RWPE1 (cell line): ENCODE measurements around the gene ATG101.

Source experiments
- CTCF ChIA-PET: fragments of 350-600 bp; sonication (Branson Sonifier 250); formaldehyde crosslinking; extraction: SDS; loops from one replicate; lab custom pipeline; 2021; lab: Yijun Ruan, JAX
- POLR2A ChIA-PET: fragments of 400-600 bp; formaldehyde crosslinking; extraction: SDS; loops from one replicate; lab custom pipeline; 2020; ENCODE audit warnings: antibody characterized with exemption; ENCODE audit not compliant: low non-redundant PET; lab: Yijun Ruan, JAX
- DNase-seq: peaks from one replicate; pipeline ENCODE4 v3.0.0; 2012; ENCODE audit warnings: low spot score
- H3K27ac ChIP-seq: fragments of 450-650 bp; 2 replicates; pipeline ENCODE4 v1.5.1; 2017
- CTCF ChIP-seq: fragments of 450-650 bp; conservative IDR thresholded peaks from 2 replicates; pipeline ENCODE4 v1.5.1; 2017; ENCODE audit warnings: low read depth, mild to moderate bottlenecking

Gene ATG101

GRCh38 chr12:52062167-52063081 is 7.4 kb upstream of the ATG101 start:
- no peak for DNase-seq
- no peak for TF ChIP-seq CTCF
- H3K27ac ChIP-seq: no peak overlapping the region
- CTCF ChIA-PET: interaction anchor here (1.5 kb wide), 1 partner anchor 37 kb away, joined by 8 read pairs; no protein-coding TSS in a partner anchor
- POLR2A ChIA-PET: no interaction called here

DNA sequence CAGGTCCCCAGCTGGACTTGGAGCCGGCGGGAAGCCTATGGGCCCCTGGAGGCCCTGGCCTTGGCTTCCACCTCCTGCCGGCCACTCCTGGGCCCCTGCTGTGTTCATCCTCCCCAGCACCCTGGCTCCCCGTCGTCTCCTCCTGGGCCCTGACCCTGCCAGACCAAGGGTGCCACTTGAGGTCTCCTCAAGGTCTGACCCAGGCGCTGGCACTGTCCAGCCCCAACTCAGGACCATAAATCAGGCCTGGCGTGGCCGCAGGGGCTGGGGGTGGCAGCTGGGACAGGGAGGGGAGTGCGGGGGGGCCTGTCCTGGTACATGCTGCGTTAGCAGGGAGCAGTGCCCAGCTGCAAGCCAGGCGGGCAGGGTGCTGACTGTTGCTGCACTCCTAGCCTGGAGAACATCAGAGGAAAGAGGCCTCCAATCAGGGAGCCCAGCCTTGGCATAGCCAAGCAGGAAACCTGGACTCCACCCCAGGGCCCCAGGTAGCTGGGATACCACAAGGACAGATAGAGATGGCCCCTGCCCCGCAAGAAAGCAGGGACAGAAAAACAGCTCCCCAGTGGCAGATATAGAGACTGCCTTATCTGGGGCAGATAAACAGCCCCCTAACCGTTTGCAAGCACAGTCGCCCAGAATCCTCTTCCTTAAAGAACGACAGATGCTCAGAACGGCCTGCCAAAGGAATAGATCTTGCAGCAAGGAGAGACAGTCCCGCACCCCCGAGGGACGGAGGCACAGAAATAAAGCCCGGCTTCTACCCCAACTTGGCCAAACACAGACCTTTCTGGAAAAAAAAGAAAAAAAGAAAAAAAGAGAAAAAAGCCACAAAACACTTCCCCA is 6.5 kb upstream of the ATG101 start:
- CTCF ChIA-PET: interaction anchor here (0.7 to 1.5 kb wide), 3 partner anchors 20 to 69 kb away, joined by 3 to 8 read pairs (median 3); no protein-coding TSS in a partner anchor
- H3K27ac ChIP-seq: no peak overlapping the region
- POLR2A ChIA-PET: no interaction called here
- DNase-seq: no peak
- TF ChIP-seq CTCF: no peak

DNA sequence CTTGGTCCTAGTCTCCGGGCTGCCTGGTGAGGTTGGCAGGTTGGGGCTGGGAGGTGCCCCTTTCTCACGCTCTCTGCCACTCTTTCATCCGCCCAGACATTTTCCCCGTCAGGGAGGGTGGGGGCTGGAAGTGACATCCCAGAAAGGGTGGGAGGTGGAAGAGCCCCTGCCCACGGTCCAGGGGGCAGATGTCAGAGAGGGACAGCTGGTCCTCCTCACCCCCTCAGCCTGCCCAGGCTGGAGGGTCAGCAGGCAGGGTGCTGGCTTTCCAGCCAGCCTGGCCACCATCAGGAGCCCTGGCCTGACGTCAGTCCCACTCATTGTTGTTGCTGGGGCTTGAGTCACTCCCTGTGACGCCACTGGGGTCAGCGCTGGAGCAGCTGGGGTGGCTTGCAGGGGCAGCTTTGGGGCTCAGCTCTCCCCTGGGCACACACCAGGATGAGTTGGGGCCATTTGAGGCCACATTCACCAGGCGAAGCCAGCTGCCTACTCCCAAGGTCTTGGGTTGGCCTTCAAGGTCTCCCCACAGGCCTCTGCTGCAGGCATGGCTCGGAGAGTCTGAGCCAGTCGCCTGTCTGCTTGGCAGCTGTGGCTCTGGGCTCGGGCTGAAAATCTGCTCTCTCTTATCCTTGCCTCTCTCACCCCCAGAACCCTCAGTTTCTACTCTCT is 5.7 kb upstream of the ATG101 start:
- ChIA-PET CTCF (interaction anchor here (0.6 to 0.9 kb wide), 4 partner anchors 19 to 309 kb away, joined by 3 to 4 read pairs (median 3); no protein-coding TSS in a partner anchor), POLR2A (no interaction called here)
- no peak overlapping the region for H3K27ac ChIP-seq
- no peak for DNase-seq
- no peak for TF ChIP-seq CTCF

GRCh38 chr12:52066346-52067080 is 3.3 kb upstream of the ATG101 start:
- CTCF ChIA-PET: interaction anchor here (1.0 to 4.2 kb wide), 2 partner anchors 41 kb away, joined by 4 to 29 read pairs; no protein-coding TSS in a partner anchor
- TF ChIP-seq CTCF: no peak
- H3K27ac ChIP-seq: no peak overlapping the region
- no peak for DNase-seq
- POLR2A ChIA-PET: no interaction called here

DNA sequence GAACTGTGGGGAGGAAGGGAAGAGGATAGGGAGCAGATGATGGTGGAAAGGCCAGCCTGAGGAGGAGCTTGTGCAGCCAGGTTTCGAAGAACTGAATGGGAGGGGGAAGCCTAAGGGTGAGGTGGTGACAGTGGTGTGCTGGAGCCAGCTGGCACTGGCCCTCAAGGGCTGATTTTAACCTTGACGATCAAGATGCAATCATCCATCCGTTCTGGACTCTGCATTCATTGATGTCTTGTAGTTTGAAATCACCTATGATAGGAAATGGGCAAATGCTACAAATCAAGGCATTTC is 2.8 kb upstream of the ATG101 start:
- H3K27ac ChIP-seq: no peak overlapping the region
- ChIA-PET CTCF (interaction anchor here (0.6 to 4.2 kb wide), 3 partner anchors 23 to 42 kb away, joined by 3 to 29 read pairs (median 10); no protein-coding TSS in a partner anchor), POLR2A (no interaction called here)
- TF ChIP-seq CTCF: no peak
- no peak for DNase-seq
